C4-2B (cell line): ENCODE results near the gene TASP1.

Experiments
- ZFX ChIP-seq: fragments of 450-650 bp; IDR thresholded peaks from 2 replicates; pipeline ENCODE4 v1.6.1; 2017
- TF ChIP-seq, protein P1 (sequence below): fragments of 450-650 bp; conservative IDR thresholded peaks from 2 replicates; pipeline ENCODE4 v1.5.1; 2017; ENCODE audit warnings: mild to moderate bottlenecking

- TF ChIP-seq, protein P1, sequence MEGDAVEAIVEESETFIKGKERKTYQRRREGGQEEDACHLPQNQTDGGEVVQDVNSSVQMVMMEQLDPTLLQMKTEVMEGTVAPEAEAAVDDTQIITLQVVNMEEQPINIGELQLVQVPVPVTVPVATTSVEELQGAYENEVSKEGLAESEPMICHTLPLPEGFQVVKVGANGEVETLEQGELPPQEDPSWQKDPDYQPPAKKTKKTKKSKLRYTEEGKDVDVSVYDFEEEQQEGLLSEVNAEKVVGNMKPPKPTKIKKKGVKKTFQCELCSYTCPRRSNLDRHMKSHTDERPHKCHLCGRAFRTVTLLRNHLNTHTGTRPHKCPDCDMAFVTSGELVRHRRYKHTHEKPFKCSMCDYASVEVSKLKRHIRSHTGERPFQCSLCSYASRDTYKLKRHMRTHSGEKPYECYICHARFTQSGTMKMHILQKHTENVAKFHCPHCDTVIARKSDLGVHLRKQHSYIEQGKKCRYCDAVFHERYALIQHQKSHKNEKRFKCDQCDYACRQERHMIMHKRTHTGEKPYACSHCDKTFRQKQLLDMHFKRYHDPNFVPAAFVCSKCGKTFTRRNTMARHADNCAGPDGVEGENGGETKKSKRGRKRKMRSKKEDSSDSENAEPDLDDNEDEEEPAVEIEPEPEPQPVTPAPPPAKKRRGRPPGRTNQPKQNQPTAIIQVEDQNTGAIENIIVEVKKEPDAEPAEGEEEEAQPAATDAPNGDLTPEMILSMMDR = no peak
- no peak for TF ChIP-seq ZFX
These were observed 144.7 kb downstream of the TASP1 start for GRCh38 chr20:13494019-13494418.
